ENCODE results near the gene PAK4. TPM values are rescaled to one million over a fixed set of nuclear protein-coding genes. Genes with fewer than 3 reads are reported as not detected.
A peak's percentile ranks its signal among the peaks of the same experiment; 100 is the strongest.

Gene PAK4
- total RNA-seq, 1 experiment from 2014 or later: 63.1 TPM

DNA sequence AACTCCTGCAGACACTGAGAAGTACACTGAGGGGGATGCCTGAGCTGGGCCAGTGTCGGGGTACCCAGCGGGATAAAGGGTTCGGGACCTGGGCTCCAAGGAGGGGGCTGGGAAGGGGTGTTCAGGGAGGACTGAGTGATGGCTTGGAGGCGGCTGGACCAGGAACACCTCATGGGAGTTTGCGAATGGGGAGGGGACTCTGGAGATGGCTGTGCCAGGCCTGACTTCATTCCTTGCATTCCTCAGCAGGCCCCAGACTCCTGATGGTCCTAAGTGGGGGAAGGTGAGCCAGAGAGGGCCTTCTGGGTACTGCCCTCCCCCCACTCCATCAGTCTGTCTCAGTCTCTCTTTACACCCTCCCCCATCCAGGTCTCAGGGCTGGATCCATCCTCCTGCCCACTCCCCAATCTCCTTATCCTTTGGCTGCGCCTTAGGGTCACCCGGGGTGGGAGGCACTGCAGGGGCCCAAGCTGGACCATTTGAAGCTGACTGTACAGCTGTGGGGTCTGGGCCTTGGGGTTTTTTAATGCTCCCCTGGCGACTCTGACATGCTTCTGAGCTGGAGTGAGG, 13.8 kb downstream of the PAK4 start:
- Mint-ChIP-seq H3K4me3 (peak overlapping the region; percentile 10 to 65; a peak in 4 of 5 replicates), H3K27me3 (ENCODE audit: low read depth) (no peaks in the 10 kb centered on the region), H3K4me1 (peaks cover 76 to 88% of the 10 kb centered on the region in 2 experiments), H3K27ac (peak overlapping the region; percentile 79 to 91 (median 90); a peak in 6 of 7 replicates), H3K9me3 (no peaks in the 10 kb centered on the region), H3K36me3 (ENCODE audit: insufficient read depth in 1 of 3, low read depth in 3 of 3) (0 out of 7 replicates have a peak, but pooled peaks cover 0 to 4% (median 0%) of the 10 kb centered on the region in 3 experiments)
- peaks cover 12% of the 10 kb centered on the region; the same call in 1 of the 2 replicates for H3K79me2 ChIP-seq (ENCODE audit: insufficient read depth, low read length)
- no peak overlapping the region for H2BK15ac ChIP-seq (ENCODE audit: low read depth, low read length)
- TF ChIP-seq CTCF (conservative IDR thresholded peaks at IDR 0.05): no peak
- no peak overlapping the region for H3K14ac ChIP-seq (ENCODE audit: insufficient read depth, low read length)
- peak overlapping the region; percentile 31 for H4K91ac ChIP-seq (ENCODE audit: insufficient read length, low read depth, low read length)
- H3K79me1 ChIP-seq (ENCODE audit: insufficient read depth, low read depth, low read length, poor library complexity, severe bottlenecking): no peaks in the 10 kb centered on the region
- H3K23ac ChIP-seq (ENCODE audit: insufficient read length, low read depth, low read length): no peak overlapping the region
- H3K4me2 ChIP-seq (ENCODE audit: insufficient read depth, insufficient read length, low read length): no peak overlapping the region
- no peak overlapping the region for H2BK12ac ChIP-seq (ENCODE audit: insufficient read length, low read depth, low read length)
- H2BK20ac ChIP-seq (ENCODE audit: low read depth, low read length, poor library complexity, severe bottlenecking): no peak overlapping the region
- no CpG with 5 or more reads among the region's 8 CpGs for WGBS (ENCODE audit: extremely low coverage, insufficient read length, low lambda C conversion rate)
- no peak overlapping the region for H2BK5ac ChIP-seq (ENCODE audit: insufficient read length, low read length)
- no peak overlapping the region for H3T11ph ChIP-seq (ENCODE audit: low read length)
- H2BK120ac ChIP-seq (ENCODE audit: low read depth, low read length, poor library complexity, severe bottlenecking): no peak overlapping the region
- H3K27ac ChIP-seq (ENCODE audit: insufficient read length, low read depth, low read length): no peak overlapping the region
- no peak overlapping the region for H3K18ac ChIP-seq (ENCODE audit: insufficient read length, low read depth, low read length)
- H2AK5ac ChIP-seq (ENCODE audit: insufficient read length, low read length): no peak overlapping the region
- H4K20me1 ChIP-seq (ENCODE audit: control insufficient read depth, insufficient read depth, insufficient read length): peaks cover 3% of the 10 kb centered on the region
- H3K4ac ChIP-seq (ENCODE audit: low read depth, low read length): no peak overlapping the region
- no peaks in the 10 kb centered on the region for H3K27me3 ChIP-seq (ENCODE audit: insufficient read depth, low read length)
- no peak overlapping the region for H2AFZ ChIP-seq (ENCODE audit: low read length)
- DNase-seq: peak; percentile 64
- H3K9ac ChIP-seq (ENCODE audit: extremely low read depth, insufficient read length, low read length): no peak overlapping the region
- H3K4me1 ChIP-seq (ENCODE audit: insufficient read depth, low read length): peaks cover 28% of the 10 kb centered on the region; the same call in 1 of the 2 replicates
- no peaks in the 10 kb centered on the region for H3K9me3 ChIP-seq (ENCODE audit: control insufficient read depth, low read depth, low read length)
- H3K56ac ChIP-seq (ENCODE audit: insufficient read length, low read depth, low read length): no peak overlapping the region
- no peaks in the 10 kb centered on the region for H3K23me2 ChIP-seq (ENCODE audit: insufficient read length, low read depth, low read length, poor library complexity, severe bottlenecking)
- H4K5ac ChIP-seq (ENCODE audit: insufficient read length, low read depth, low read length): no peak overlapping the region
- H4K8ac ChIP-seq (replicated peaks; ENCODE audit: insufficient read length, low read depth, low read length): no peak overlapping the region

All from H9 (cell line).